AG09309 (cell line): ENCODE measurements around the gene PYGB.

ENCODE experiments used
- DNase-seq: peaks from one replicate; pipeline ENCODE4 v3.0.0-alpha.2; 2010; ENCODE audit warnings: low read depth
- H3K4me3 ChIP-seq: 2 replicates; pipeline ENCODE4 v1.5.1; 2011; ENCODE audit warnings: mild to moderate bottlenecking, low read depth, low read length, moderate library complexity; ENCODE audit not compliant: control insufficient read depth
- TF ChIP-seq, protein P1 (sequence below): IDR thresholded peaks from 2 replicates; pipeline ENCODE4 v1.5.1; 2011; ENCODE audit warnings: mild to moderate bottlenecking, low read depth, low read length, inconsistent platforms; ENCODE audit not compliant: insufficient read depth, control insufficient read depth; ENCODE audit errors: missing control alignments

The PYGB gene

DNA sequence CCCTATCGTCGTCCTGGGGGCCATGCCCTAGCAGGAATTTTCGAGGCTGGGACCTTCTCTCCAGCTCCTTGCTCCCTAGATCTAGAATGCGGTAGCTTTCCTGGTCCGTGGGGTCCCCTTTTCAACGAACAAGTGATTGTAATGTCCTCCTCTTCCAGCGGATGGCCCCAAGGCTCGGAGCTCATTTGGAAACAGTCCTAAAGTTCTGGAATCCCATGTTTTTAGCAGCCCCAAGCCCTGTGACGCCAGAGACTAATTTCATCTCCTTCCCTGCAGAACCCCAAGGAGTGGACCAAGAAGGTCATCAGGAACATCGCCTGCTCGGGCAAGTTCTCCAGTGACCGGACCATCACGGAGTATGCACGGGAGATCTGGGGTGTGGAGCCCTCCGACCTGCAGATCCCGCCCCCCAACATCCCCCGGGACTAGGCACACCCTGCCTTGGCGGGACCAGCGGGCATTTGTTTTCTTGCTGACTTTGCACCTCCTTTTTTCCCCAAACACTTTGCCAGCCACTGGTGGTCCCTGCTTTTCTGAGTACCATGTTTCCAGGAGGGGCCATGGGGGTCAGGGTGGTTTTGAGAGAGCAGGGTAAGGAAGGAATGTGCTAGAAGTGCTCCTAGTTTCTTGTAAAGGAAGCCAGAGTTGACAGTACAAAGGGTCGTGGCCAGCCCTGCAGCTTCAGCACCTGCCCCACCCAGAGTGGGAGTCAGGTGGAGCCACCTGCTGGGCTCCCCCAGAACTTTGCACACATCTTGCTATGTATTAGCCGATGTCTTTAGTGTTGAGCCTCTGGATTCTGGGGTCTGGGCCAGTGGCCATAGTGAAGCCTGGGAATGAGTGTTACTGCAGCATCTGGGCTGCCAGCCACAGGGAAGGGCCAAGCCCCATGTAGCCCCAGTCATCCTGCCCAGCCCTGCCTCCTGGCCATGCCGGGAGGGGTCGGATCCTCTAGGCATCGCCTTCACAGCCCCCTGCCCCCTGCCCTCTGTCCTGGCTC lies 48.5 kb downstream of the PYGB start:
- TF ChIP-seq, protein P1, sequence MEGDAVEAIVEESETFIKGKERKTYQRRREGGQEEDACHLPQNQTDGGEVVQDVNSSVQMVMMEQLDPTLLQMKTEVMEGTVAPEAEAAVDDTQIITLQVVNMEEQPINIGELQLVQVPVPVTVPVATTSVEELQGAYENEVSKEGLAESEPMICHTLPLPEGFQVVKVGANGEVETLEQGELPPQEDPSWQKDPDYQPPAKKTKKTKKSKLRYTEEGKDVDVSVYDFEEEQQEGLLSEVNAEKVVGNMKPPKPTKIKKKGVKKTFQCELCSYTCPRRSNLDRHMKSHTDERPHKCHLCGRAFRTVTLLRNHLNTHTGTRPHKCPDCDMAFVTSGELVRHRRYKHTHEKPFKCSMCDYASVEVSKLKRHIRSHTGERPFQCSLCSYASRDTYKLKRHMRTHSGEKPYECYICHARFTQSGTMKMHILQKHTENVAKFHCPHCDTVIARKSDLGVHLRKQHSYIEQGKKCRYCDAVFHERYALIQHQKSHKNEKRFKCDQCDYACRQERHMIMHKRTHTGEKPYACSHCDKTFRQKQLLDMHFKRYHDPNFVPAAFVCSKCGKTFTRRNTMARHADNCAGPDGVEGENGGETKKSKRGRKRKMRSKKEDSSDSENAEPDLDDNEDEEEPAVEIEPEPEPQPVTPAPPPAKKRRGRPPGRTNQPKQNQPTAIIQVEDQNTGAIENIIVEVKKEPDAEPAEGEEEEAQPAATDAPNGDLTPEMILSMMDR, result peak; percentile 45
- DNase-seq, result no peak
- no peak overlapping the region for H3K4me3 ChIP-seq

DNA sequence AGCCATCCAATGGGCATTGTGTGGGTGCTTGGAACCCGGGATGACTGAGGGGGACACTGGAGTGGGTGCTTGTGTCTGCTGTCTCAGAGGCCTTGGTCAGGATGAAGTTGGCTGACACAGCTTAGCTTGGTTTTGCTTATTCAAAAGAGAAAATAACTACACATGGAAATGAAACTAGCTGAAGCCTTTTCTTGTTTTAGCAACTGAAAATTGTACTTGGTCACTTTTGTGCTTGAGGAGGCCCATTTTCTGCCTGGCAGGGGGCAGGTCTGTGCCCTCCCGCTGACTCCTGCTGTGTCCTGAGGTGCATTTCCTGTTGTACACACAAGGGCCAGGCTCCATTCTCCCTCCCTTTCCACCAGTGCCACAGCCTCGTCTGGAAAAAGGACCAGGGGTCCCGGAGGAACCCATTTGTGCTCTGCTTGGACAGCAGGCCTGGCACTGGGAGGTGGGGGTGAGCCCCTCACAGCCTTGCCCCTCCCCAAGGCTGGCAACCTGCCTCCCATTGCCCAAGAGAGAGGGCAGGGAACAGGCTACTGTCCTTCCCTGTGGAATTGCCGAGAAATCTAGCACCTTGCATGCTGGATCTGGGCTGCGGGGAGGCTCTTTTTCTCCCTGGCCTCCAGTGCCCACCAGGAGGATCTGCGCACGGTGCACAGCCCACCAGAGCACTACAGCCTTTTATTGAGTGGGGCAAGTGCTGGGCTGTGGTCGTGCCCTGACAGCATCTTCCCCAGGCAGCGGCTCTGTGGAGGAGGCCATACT lies 49.4 kb downstream of the PYGB start:
- DNase-seq, result no peak
- TF ChIP-seq, protein P1, result no peak
- no peak overlapping the region for H3K4me3 ChIP-seq

DNA sequence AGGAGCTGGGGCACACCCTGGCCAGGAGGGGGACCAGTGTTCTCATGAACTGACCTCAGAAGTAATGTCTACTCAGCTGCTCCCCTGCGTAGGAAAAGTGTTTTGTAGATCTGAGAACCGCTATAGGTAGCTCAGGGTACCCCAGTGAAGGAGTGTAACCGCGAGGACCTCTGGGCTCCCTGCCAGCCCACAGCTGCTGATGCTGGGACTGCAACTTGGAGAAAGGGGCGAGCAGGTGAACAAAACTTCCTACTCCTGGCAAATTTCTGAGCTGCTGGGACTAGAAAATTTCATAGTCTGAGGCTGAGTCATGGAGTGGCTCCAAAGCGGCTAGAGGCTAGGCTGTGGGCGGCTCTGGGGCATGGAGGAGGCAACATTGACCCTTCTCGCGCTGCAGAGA lies 51.9 kb downstream of the PYGB start:
- TF ChIP-seq, protein P1, result no peak
- H3K4me3 ChIP-seq, result no peak overlapping the region
- DNase-seq, result no peak

DNA sequence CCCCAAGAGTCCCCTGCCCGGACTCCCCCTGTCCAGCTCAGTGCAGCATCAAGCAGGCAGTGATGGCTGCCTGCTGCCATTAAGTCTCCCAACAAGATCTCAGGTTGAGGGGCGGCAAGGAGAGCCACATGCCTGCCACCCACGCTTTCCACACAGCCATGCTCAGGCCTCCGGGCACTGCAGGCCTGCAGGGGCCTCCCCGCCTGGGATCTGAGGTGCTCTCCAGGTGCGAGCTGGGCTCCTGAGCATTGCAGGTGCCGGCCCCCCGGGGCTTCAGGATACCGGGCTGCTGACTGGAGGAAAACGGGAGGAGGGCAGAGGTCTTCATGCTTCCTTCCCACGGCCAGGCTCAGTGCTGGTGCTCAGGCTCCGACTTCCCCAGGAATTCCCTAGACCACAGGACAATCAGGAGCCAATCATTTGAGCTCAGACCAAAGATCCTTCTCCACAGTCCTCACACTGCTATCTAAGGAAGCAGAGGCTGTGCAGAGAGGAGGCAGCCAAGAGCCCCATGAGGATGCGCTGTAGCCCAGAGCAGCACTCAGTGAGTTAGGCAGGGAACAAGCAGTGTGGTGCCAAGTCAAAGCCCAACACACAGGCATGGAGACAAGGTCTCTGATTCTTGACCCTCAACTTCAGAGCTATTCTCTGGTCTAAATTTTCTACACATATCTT lies 52.7 kb downstream of the PYGB start:
- no peak for DNase-seq
- TF ChIP-seq, protein P1, result no peak
- H3K4me3 ChIP-seq, result no peak overlapping the region

DNA sequence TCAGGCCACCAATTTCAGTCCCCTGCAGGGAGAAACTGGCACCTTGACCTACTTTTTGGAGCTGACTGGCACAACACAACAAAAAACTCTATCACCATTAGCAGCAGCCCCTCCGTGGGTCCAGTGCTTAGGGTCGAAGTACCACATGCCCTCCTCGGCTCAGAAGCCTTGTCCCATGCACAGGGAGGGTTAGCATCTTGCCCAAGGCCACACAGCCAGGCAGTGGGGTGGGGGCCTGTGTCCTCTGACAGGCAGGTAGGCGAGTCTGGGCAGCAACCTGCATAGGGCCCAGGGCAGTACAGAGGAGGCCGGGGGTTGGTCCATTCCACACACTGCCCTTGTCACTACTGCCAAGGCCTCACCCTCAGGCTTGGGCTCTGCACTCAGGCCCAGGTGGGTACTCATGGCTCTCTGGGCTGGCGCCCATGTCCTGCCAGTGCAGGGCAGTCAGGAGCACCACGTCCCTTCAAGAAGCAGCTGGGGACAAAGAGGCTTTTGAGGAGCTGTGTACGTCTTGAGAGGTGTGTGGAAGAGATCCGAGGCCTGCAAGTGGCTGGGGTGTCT lies 53.6 kb downstream of the PYGB start:
- TF ChIP-seq, protein P1, result no peak
- no peak for DNase-seq
- no peak overlapping the region for H3K4me3 ChIP-seq

DNA sequence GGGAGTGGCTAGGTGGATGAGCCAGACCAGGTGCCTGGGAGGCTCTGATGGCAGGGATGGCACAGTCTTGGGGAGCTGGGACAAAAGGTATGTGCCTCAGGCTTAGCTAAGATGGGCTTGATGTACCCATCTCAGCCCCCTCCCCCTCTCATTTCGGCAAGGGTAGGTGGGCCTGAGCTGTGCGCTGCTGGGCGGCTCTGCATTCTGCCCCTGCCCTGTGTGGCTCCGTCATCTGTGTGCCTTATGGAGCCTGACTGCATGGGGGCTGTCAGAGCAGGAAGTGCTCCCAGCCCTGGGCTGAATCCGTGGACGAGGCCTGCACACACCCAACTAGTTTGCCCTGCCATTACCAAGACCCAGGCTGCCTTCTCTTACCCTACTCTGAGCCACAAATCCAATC lies 54.7 kb downstream of the PYGB start:
- no peak overlapping the region for H3K4me3 ChIP-seq
- no peak for DNase-seq

More for the DNA sequence above, 54.7 kb downstream of the PYGB start:
- TF ChIP-seq, protein P1, result no peak
